ENCODE results near the gene STEAP3.

- TF ChIP-seq CTCF (IDR thresholded peaks at IDR 0.05; ENCODE audit: poor library complexity, severe bottlenecking) (no peak), MXI1 (conservative IDR thresholded peaks at IDR 0.05; ENCODE audit: poor library complexity, severe bottlenecking) (no peak)
These were observed 45.8 kb upstream of the STEAP3 start for GRCh38 chr2:119177838-119178190.
